Mesenteric fat pad (tissue), 1 donor: ENCODE results near the gene PSAPL1. TPM values are rescaled to one million over a fixed set of nuclear protein-coding genes. Genes with fewer than 3 reads are reported as not detected.
"Not testable (repeated sequence)": the region's sequence is repeated elsewhere in the genome, so short reads cannot be mapped to it uniquely, and the experiment has no call there.

Experiments
- DNase-seq: peaks from one replicate; pipeline ENCODE4 v3.0.0-alpha.2; 2020; ENCODE audit warnings: low spot score
- total RNA-seq: library from RNA; stranded (reverse); fragmentation: NEBNext Ultra II Directional; extraction: Animal tissue kit (Norgen Biotek cat#: 25700); gene quantifications from one replicate; pipeline ENCODE4 v1.2.1, GENCODE V29; 2021
- donor health status: DM: yes; HTN: yes; CAD: no.

The PSAPL1 gene
- total RNA-seq, 1 donor from 2014 or later: not detected

GRCh38 chr4:7459471-7459870, 24.7 kb upstream of the PSAPL1 start:
- DNase-seq: no peak

GRCh38 chr4:7458477-7458876, 23.7 kb upstream of the PSAPL1 start:
- DNase-seq: no peak

GRCh38 chr4:7458066-7458425, 23.3 kb upstream of the PSAPL1 start:
- DNase-seq: no peak

- no peak for DNase-seq
These were observed 22.7 kb upstream of the PSAPL1 start for GRCh38 chr4:7457201-7458065.

GRCh38 chr4:7452802-7453201, 18.1 kb upstream of the PSAPL1 start:
- DNase-seq: not testable (repeated sequence)

GRCh38 chr4:7451800-7452199, 17.1 kb upstream of the PSAPL1 start:
- no peak for DNase-seq

GRCh38 chr4:7451434-7451789, 16.7 kb upstream of the PSAPL1 start:
- DNase-seq: no peak

- DNase-seq: no peak
These were observed 16.2 kb upstream of the PSAPL1 start for GRCh38 chr4:7450775-7451433.

GRCh38 chr4:7448036-7448435, 13.3 kb upstream of the PSAPL1 start:
- DNase-seq: no peak

- DNase-seq: no peak
These were observed 12.5 kb upstream of the PSAPL1 start for GRCh38 chr4:7447236-7447635.

GRCh38 chr4:7444731-7445130, 10.0 kb upstream of the PSAPL1 start:
- DNase-seq: no peak

- DNase-seq: no peak
These were observed 9.6 kb upstream of the PSAPL1 start for GRCh38 chr4:7444314-7444713.

GRCh38 chr4:7442574-7443162, 7.9 kb upstream of the PSAPL1 start:
- DNase-seq: no peak

GRCh38 chr4:7441201-7441600, 6.5 kb upstream of the PSAPL1 start:
- DNase-seq: no peak

- no peak for DNase-seq
These were observed 5.0 kb upstream of the PSAPL1 start for GRCh38 chr4:7439699-7440098.

- DNase-seq: no peak
These were observed 1.5 kb upstream of the PSAPL1 start for GRCh38 chr4:7436256-7436655.

- no peak for DNase-seq
These were observed 836 bp upstream of the PSAPL1 start for GRCh38 chr4:7435471-7436061.

- DNase-seq: no peak
These were observed 477 bp downstream of the PSAPL1 start for GRCh38 chr4:7434141-7434765.

GRCh38 chr4:7433376-7434140, 1.2 kb downstream of the PSAPL1 start:
- no peak for DNase-seq

- no peak for DNase-seq
These were observed 2.0 kb downstream of the PSAPL1 start for GRCh38 chr4:7432531-7433375.
